ENCODE data around the gene CDK2AP2.

GRCh38 chr11:67468056-67468455, 39.9 kb downstream of the CDK2AP2 start:
- TF ChIP-seq EP300 (IDR thresholded peaks at IDR 0.05) (no peak), CTCF (IDR thresholded peaks at IDR 0.05) (no peak), E2F6 (IDR thresholded peaks at IDR 0.05; ENCODE audit: borderline replicate concordance, low read depth) (no peak), REST (IDR thresholded peaks at IDR 0.05) (no peak), MAFK (IDR thresholded peaks at IDR 0.05; ENCODE audit: partially characterized antibody) (no peak)
